Left lung (tissue), 10 donors: ENCODE results near the gene CCBE1. TPM values are rescaled to one million over a fixed set of nuclear protein-coding genes. Genes with fewer than 3 reads are reported as not detected.

Experiments
- ATAC-seq: fragments of 200-7000 bp; cut with Tn5 transposase; one replicate; pipeline ENCODE4 v1.9.1; 2020; ENCODE audit warnings: moderate library complexity
- DNase-seq, 4 donors: peaks; one replicate each; pipeline ENCODE4 v3.0.0-alpha.2; 2013 to 2020
- H3K27ac ChIP-seq, 2 donors: fragments of 200-600 bp; sonication (generic) in 1 of 2; one replicate each; pipeline versions ENCODE4 v1.5.0 to v1.8.0; 2020 to 2021
- H3K27me3 ChIP-seq, 2 donors: fragments of 200-600 bp; sonication (generic) in 1 of 2; one replicate each; pipeline versions ENCODE4 v1.5.0 to v1.8.0; 2020 to 2021
- H3K36me3 ChIP-seq, 2 donors: fragments of 200-600 bp; sonication (generic) in 1 of 2; one replicate each; pipeline versions ENCODE4 v1.5.0 to v1.8.0; 2020 to 2021
- H3K4me1 ChIP-seq, 2 donors: fragments of 200-600 bp; one replicate each; pipeline ENCODE4 v1.8.0; 2021
- H3K4me3 ChIP-seq, 2 donors: fragments of 200-600 bp; sonication (generic) in 1 of 2; one replicate each; pipeline versions ENCODE4 v1.5.0 to v1.8.0; 2020 to 2021; ENCODE audit warnings: mild to moderate bottlenecking in 1 of 2
- H3K9me3 ChIP-seq, 2 donors: fragments of 200-600 bp; sonication (generic) in 1 of 2; one replicate each; pipeline versions ENCODE4 v1.5.0 to v1.8.0; 2020 to 2021
- intact Hi-C, 2 donors: fragments of 100-400 bp; cut with DNase I; formaldehyde crosslinking; loops; one replicate each; pipeline versions ENCODE4 v1.11.2 to v1.14.2; 2022
- polyA plus RNA-seq, 6 donors: library from polyadenylated mRNA; unstranded; fragments of 120-200 nt; gene quantifications; one replicate each; pipeline ENCODE4 v1.2.1, GENCODE V29; 2013; ENCODE audit not compliant: insufficient read length in 6 of 6
- total RNA-seq, 2 donors: library from RNA; stranded (reverse); fragmentation: NEBNext Ultra II Directional; extraction: Animal tissue kit (Norgen Biotek cat#: 25700); gene quantifications; one replicate each; pipeline ENCODE4 v1.2.1, GENCODE V29; 2021
- TF ChIP-seq, protein P1 (sequence below), 2 donors: fragments of 200-600 bp; sonication (generic) in 1 of 2; IDR thresholded peaks; one replicate each; pipeline versions ENCODE4 v1.5.0 to v1.8.0; 2021; ENCODE audit warnings: antibody characterized with exemption in 2 of 2
- donor health status: DM: no; HTN: yes; CAD: no.
- donor health status: DM: no; HTN: no; CAD: no.

The CCBE1 gene
- total and polyA plus RNA-seq, 8 donors: 16.0 to 96.5 (median 84.1) TPM

DNA sequence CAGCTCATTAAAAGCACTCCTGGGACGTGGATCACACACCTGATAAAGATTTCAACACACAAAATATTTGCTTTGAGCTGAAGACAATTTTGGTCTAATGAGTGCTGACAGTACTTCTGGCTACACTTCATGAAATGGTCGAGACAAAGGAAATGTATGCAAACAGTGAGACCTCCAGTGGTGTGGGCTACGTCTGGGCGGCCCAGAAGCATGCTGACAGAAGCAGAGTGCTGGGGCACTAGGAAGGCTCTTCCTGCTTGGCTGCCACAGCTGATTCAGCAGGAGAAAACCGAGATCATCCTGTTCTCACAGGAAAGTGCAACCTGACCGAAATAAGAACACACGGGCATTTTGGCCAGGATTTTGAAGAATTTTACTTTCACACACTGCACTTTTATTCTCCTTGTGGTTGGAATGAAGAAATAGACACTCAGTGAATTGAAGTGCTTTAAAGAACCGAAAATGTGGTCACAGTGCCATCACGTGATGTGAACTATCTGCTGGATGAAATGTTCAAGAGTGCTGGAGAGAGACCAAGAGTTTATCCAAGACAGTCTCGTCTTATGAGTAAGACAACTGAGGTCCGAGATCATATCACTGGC lies 149.5 kb downstream of the CCBE1 start:
- H3K4me1 ChIP-seq: no peaks in the 10 kb centered on the region
- ATAC-seq (peak; percentile 72), DNase-seq (peak in 1 of 4 donors; percentile 70)
- TF ChIP-seq, protein P1, sequence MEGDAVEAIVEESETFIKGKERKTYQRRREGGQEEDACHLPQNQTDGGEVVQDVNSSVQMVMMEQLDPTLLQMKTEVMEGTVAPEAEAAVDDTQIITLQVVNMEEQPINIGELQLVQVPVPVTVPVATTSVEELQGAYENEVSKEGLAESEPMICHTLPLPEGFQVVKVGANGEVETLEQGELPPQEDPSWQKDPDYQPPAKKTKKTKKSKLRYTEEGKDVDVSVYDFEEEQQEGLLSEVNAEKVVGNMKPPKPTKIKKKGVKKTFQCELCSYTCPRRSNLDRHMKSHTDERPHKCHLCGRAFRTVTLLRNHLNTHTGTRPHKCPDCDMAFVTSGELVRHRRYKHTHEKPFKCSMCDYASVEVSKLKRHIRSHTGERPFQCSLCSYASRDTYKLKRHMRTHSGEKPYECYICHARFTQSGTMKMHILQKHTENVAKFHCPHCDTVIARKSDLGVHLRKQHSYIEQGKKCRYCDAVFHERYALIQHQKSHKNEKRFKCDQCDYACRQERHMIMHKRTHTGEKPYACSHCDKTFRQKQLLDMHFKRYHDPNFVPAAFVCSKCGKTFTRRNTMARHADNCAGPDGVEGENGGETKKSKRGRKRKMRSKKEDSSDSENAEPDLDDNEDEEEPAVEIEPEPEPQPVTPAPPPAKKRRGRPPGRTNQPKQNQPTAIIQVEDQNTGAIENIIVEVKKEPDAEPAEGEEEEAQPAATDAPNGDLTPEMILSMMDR (IDR thresholded peaks at IDR 0.05): no peak
- H3K9me3 ChIP-seq: no peaks in the 10 kb centered on the region
- H3K4me3 ChIP-seq: no peak overlapping the region
- H3K27me3 ChIP-seq: no peaks in the 10 kb centered on the region
- no peak overlapping the region for H3K27ac ChIP-seq
- H3K36me3 ChIP-seq: no peaks in the 10 kb centered on the region
- intact Hi-C loops: no loop called here

DNA sequence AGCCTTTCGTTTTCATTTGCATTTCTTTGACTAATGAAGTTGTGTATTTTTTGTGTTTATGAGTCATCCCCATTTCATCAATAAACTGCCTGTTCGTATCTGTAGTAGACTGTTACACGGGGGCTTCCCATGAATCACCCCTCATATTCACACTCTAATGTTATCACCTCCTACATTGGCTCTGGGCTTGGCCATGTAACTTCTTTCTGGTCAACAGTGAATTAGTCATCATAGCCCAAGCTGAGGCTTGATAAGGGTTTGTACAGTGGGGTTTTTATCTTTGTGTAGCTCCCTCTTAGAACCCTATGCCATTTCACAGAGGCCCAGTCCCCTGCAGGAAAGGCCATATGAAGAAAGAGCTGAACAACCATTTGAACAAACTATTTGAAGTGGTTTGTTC lies 151.0 kb downstream of the CCBE1 start:
- DNase-seq (no peak), ATAC-seq (peak; percentile 46)
- Histone ChIP-seq H3K27ac (no peak overlapping the region), H3K9me3 (no peaks in the 10 kb centered on the region), H3K4me3 (no peak overlapping the region), H3K27me3 (no peaks in the 10 kb centered on the region), H3K36me3 (no peaks in the 10 kb centered on the region), H3K4me1 (no peaks in the 10 kb centered on the region)
- intact Hi-C loops: no loop called here
- TF ChIP-seq, protein P1 (IDR thresholded peaks at IDR 0.05): no peak

DNA sequence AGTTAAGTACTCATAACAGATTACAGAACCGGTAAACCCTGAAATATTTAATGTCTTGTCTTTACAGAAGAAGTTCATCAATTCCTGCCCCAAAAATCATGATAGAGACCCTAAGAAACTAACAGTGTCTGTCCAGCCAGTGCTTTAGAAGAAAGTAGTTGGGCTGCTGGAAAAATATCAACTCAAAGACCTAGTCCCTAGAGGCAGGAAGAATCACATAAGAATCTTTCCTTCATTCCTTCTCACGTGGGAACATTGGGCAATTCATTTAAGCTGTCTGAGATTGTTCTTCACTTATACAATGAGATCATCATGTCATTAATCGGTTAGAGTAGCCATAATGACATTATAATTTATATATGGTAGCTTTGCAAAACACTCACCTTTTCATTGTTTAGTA lies 156.4 kb downstream of the CCBE1 start:
- TF ChIP-seq, protein P1 (IDR thresholded peaks at IDR 0.05): no peak
- H3K9me3 ChIP-seq: no peaks in the 10 kb centered on the region
- no peak for ATAC-seq

DNA sequence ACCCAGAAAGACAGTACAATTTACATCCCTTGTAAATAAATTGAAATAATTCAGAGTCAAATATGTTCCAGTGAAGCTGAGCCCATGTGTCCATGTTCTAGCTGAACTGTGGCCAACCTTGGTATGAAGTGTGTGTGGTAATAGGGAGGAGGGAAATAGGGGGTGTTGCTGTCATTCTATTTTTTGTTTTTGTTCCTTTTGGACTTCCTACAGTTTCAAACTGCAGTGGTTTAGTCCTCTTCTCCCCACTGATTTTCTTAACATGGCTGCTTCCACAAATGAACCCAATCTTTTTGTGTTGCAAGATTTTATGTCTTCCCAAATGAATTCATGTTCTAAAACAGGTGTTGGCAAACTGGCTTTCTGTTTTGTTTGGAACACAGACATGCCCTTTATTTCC lies 156.9 kb downstream of the CCBE1 start:
- no peak overlapping the region for H3K4me3 ChIP-seq
- no peak overlapping the region for H3K27ac ChIP-seq
- H3K27me3 ChIP-seq: no peaks in the 10 kb centered on the region
- H3K9me3 ChIP-seq: no peaks in the 10 kb centered on the region
- TF ChIP-seq, protein P1 (IDR thresholded peaks at IDR 0.05): no peak
- no peaks in the 10 kb centered on the region for H3K36me3 ChIP-seq
- DNase-seq (peak in 1 of 4 donors; percentile 62), ATAC-seq (no peak)
- H3K4me1 ChIP-seq: no peaks in the 10 kb centered on the region
- intact Hi-C loops: no loop called here

More for the DNA sequence above, 156.4 kb downstream of the CCBE1 start:
- no peak overlapping the region for H3K27ac ChIP-seq
- H3K4me1 ChIP-seq: no peaks in the 10 kb centered on the region
- intact Hi-C loops: no loop called here
- no peaks in the 10 kb centered on the region for H3K27me3 ChIP-seq
- no peak for DNase-seq
- no peaks in the 10 kb centered on the region for H3K36me3 ChIP-seq
- no peak overlapping the region for H3K4me3 ChIP-seq

DNA sequence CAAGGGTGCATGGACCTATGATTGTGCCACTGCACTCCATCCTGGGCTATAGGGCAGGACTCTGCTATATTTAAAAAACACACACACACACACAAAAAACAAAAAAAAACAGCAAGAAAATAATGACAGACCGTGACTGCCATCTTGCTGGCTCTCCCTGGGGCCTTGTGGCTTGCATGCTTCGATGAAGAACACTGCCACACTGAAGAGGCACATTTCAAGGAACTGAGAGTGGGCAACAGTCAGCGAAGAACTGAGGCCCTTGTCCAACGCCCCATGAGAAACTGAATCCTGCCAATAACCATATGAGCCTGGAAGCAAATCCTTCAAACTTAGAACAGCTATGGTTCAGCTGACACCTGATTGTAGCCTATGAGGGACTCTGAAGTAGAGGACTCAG lies 158.1 kb downstream of the CCBE1 start:
- TF ChIP-seq, protein P1 (IDR thresholded peaks at IDR 0.05): no peak
- Histone ChIP-seq H3K9me3 (no peaks in the 10 kb centered on the region), H3K27me3 (no peaks in the 10 kb centered on the region), H3K4me3 (no peak overlapping the region), H3K27ac (no peak overlapping the region), H3K4me1 (no peaks in the 10 kb centered on the region), H3K36me3 (no peaks in the 10 kb centered on the region)
- ATAC-seq (no peak), DNase-seq (no peak)
- intact Hi-C loops: no loop called here
